ENCODE data around the gene NEIL3.

NEIL3 gene

GRCh38 chr4:177385576-177386277 is 76.1 kb downstream of the NEIL3 start:
- no peak for DNase-seq (ENCODE audit: extremely low read depth, insufficient read length)
- no peak for TF ChIP-seq CTCF (IDR thresholded peaks at IDR 0.05; ENCODE audit: insufficient read depth, low read length, poor library complexity, severe bottlenecking)
- Histone ChIP-seq H3K36me3 (ENCODE audit: control insufficient read depth, insufficient read depth, low read length) (no peaks in the 10 kb centered on the region), H3K27me3 (replicated peaks; ENCODE audit: control insufficient read depth, insufficient read depth, low read length) (no peaks in the 10 kb centered on the region), H3K4me3 (replicated peaks; ENCODE audit: low read depth, low read length) (no peak overlapping the region)

DNA sequence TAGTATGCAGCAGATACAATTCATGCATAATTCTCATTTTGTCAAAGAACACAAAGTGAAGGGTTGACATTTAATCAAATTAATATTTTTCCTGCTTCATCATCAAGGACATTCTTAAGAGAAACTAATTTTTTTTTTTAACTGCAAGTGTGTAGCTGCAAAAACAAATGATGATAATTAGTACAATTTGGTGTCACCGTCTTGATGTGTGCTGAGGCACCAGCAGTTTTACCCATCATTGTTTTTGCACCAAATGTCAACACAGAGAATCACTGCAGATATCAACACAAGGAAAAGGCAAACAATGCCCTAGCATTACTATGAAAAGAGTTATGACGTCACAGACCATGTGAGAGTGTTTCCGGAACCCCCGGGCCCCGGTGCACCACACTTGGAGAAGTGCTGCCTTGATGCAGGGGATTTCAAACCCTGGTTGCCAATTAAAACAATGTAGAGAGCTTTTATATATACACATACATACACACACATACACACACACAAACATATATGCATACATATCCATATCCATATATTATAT is 76.7 kb downstream of the NEIL3 start:
- Histone ChIP-seq H3K36me3 (ENCODE audit: control insufficient read depth, insufficient read depth, low read length) (no peaks in the 10 kb centered on the region), H3K27me3 (replicated peaks; ENCODE audit: control insufficient read depth, insufficient read depth, low read length) (no peaks in the 10 kb centered on the region), H3K4me3 (replicated peaks; ENCODE audit: low read depth, low read length) (no peak overlapping the region)
- no peak for DNase-seq (ENCODE audit: extremely low read depth, insufficient read length)
- TF ChIP-seq CTCF (IDR thresholded peaks at IDR 0.05; ENCODE audit: insufficient read depth, low read length, poor library complexity, severe bottlenecking): no peak

- H3K4me3 ChIP-seq (replicated peaks; ENCODE audit: low read depth, low read length): no peak overlapping the region
- no peak for TF ChIP-seq CTCF (IDR thresholded peaks at IDR 0.05; ENCODE audit: insufficient read depth, low read length, poor library complexity, severe bottlenecking)
- H3K27me3 ChIP-seq (replicated peaks; ENCODE audit: control insufficient read depth, insufficient read depth, low read length): no peaks in the 10 kb centered on the region
- H3K36me3 ChIP-seq (ENCODE audit: control insufficient read depth, insufficient read depth, low read length): no peaks in the 10 kb centered on the region
- DNase-seq (ENCODE audit: extremely low read depth, insufficient read length): no peak
Observed at GRCh38 chr4:177391287-177391686, 81.6 kb downstream of the NEIL3 start.

DNA sequence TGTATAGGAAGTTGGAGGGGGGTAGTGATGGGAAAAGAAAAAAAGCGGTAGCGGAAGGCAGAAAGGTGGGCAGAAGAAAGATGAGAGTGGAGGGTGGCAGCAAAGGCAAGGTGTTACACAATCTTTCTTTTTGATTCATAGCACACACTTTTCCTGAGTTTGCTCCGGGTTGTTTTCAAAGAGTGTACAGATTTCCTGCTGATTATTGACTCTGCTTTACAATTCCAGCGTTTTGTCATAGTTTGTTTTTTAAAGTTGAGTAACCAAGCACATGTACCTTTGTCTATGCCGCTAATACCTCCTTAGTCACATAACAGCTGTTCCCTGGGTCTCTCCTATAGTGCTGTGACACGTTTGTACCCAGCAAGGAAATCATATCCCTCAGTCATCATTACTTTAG is 82.3 kb downstream of the NEIL3 start:
- Histone ChIP-seq H3K36me3 (ENCODE audit: control insufficient read depth, insufficient read depth, low read length) (no peaks in the 10 kb centered on the region), H3K27me3 (replicated peaks; ENCODE audit: control insufficient read depth, insufficient read depth, low read length) (no peaks in the 10 kb centered on the region), H3K4me3 (replicated peaks; ENCODE audit: low read depth, low read length) (no peak overlapping the region)
- no peak for TF ChIP-seq CTCF (IDR thresholded peaks at IDR 0.05; ENCODE audit: insufficient read depth, low read length, poor library complexity, severe bottlenecking)
- no peak for DNase-seq (ENCODE audit: extremely low read depth, insufficient read length)

DNA sequence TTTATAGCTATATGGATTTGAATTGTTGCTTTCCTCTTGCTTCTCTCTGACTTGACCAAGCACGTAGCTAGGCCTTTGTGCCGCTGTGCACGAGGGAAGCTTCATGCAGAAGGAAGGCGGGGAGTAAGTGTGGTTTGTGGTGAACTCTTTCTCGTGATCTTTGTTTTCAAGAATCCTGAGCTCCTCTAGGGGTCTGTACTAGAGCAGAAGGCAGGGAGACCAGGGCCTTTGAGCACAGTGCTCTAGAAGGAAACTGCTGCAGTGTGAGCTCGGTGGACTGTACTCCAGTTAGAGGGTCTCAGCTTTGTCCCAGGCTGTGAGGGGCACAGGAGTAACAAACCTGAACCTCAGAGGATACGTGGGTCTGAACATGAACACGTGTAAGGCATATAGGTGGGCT is 83.6 kb downstream of the NEIL3 start:
- TF ChIP-seq CTCF (IDR thresholded peaks at IDR 0.05; ENCODE audit: insufficient read depth, low read length, poor library complexity, severe bottlenecking): no peak
- Histone ChIP-seq H3K36me3 (ENCODE audit: control insufficient read depth, insufficient read depth, low read length) (no peaks in the 10 kb centered on the region), H3K4me3 (replicated peaks; ENCODE audit: low read depth, low read length) (no peak overlapping the region), H3K27me3 (replicated peaks; ENCODE audit: control insufficient read depth, insufficient read depth, low read length) (no peaks in the 10 kb centered on the region)
- no peak for DNase-seq (ENCODE audit: extremely low read depth, insufficient read length)
